NCI-H82 treated with DMSO at 0.1 percent for 48 hours (cell line): Measurements from ENCODE around the gene LDB2.
"Not testable (repeated sequence)": the region's sequence is repeated elsewhere in the genome, so short reads cannot be mapped to it uniquely, and the experiment has no call there.

Experiments used
- DNase-seq: peaks from one replicate; lab custom pipeline; 2025; ENCODE audit not compliant: unreplicated experiment; lab: John Stamatoyannopoulos, UW

The LDB2 gene

GRCh38 chr4:16897991-16898827 is at the start of gene LDB2:
Gene LDB2, minus strand, starts transcription at chr4:16898645.
- DNase-seq = no peak

- DNase-seq = no peak
Observed at GRCh38 chr4:16942491-16942890, 44.0 kb upstream of the LDB2 start.

GRCh38 chr4:16939178-16939577 is 40.7 kb upstream of the LDB2 start:
- DNase-seq = no peak

- no peak for DNase-seq
Observed at GRCh38 chr4:16938512-16939040, 40.1 kb upstream of the LDB2 start.

- no peak for DNase-seq
Observed at GRCh38 chr4:16931339-16932305, 33.2 kb upstream of the LDB2 start.

- DNase-seq = no peak
Observed at GRCh38 chr4:16926214-16926613, 27.8 kb upstream of the LDB2 start.

- not testable (repeated sequence) for DNase-seq
Observed at GRCh38 chr4:16918716-16919115, 20.3 kb upstream of the LDB2 start.

- DNase-seq = peak; percentile 10
Observed at GRCh38 chr4:16916719-16917337, 18.4 kb upstream of the LDB2 start.

- no peak for DNase-seq
Observed at GRCh38 chr4:16916031-16916430, 17.6 kb upstream of the LDB2 start.

GRCh38 chr4:16914208-16914607 is 15.8 kb upstream of the LDB2 start:
- no peak for DNase-seq

GRCh38 chr4:16912896-16913295 is 14.5 kb upstream of the LDB2 start:
- DNase-seq = no peak

- DNase-seq = no peak
Observed at GRCh38 chr4:16909281-16909680, 10.8 kb upstream of the LDB2 start.

GRCh38 chr4:16908377-16909021 is 10.1 kb upstream of the LDB2 start:
- DNase-seq = no peak

GRCh38 chr4:16900325-16900724 is 1.9 kb upstream of the LDB2 start:
- no peak for DNase-seq

- no peak for DNase-seq
Observed at GRCh38 chr4:16896881-16897750, 1.3 kb downstream of the LDB2 start.

- no peak for DNase-seq
Observed at GRCh38 chr4:16894406-16894805, 4.0 kb downstream of the LDB2 start.

GRCh38 chr4:16893141-16893651 is 5.2 kb downstream of the LDB2 start:
- DNase-seq = no peak

- no peak for DNase-seq
Observed at GRCh38 chr4:16890651-16891050, 7.8 kb downstream of the LDB2 start.

GRCh38 chr4:16889945-16890344 is 8.5 kb downstream of the LDB2 start:
- no peak for DNase-seq
